Left lung (tissue), 10 donors: ENCODE results near the gene PLEKHF1. TPM values are rescaled to one million over a fixed set of nuclear protein-coding genes. Genes with fewer than 3 reads are reported as not detected.

Experiments used
- ATAC-seq: fragments of 200-7000 bp; cut with Tn5 transposase; one replicate; pipeline ENCODE4 v1.9.1; 2020; ENCODE audit warnings: moderate library complexity
- DNase-seq, 4 donors: peaks; one replicate each; pipeline ENCODE4 v3.0.0-alpha.2; 2013 to 2020
- H3K27ac ChIP-seq, 2 donors: fragments of 200-600 bp; sonication (generic) in 1 of 2; one replicate each; pipeline versions ENCODE4 v1.5.0 to v1.8.0; 2020 to 2021
- H3K27me3 ChIP-seq, 2 donors: fragments of 200-600 bp; sonication (generic) in 1 of 2; one replicate each; pipeline versions ENCODE4 v1.5.0 to v1.8.0; 2020 to 2021
- H3K36me3 ChIP-seq, 2 donors: fragments of 200-600 bp; sonication (generic) in 1 of 2; one replicate each; pipeline versions ENCODE4 v1.5.0 to v1.8.0; 2020 to 2021
- H3K4me1 ChIP-seq, 2 donors: fragments of 200-600 bp; one replicate each; pipeline ENCODE4 v1.8.0; 2021
- H3K4me3 ChIP-seq, 2 donors: fragments of 200-600 bp; sonication (generic) in 1 of 2; one replicate each; pipeline versions ENCODE4 v1.5.0 to v1.8.0; 2020 to 2021; ENCODE audit warnings: mild to moderate bottlenecking in 1 of 2
- H3K9me3 ChIP-seq, 2 donors: fragments of 200-600 bp; sonication (generic) in 1 of 2; one replicate each; pipeline versions ENCODE4 v1.5.0 to v1.8.0; 2020 to 2021
- intact Hi-C, 2 donors: fragments of 100-400 bp; cut with DNase I; formaldehyde crosslinking; loops; one replicate each; pipeline versions ENCODE4 v1.11.2 to v1.14.2; 2022
- polyA plus RNA-seq, 6 donors: library from polyadenylated mRNA; unstranded; fragments of 120-200 nt; gene quantifications; one replicate each; pipeline ENCODE4 v1.2.1, GENCODE V29; 2013; ENCODE audit not compliant: insufficient read length in 6 of 6
- total RNA-seq, 2 donors: library from RNA; stranded (reverse); fragmentation: NEBNext Ultra II Directional; extraction: Animal tissue kit (Norgen Biotek cat#: 25700); gene quantifications; one replicate each; pipeline ENCODE4 v1.2.1, GENCODE V29; 2021
- TF ChIP-seq, protein P1 (sequence below), 2 donors: fragments of 200-600 bp; sonication (generic) in 1 of 2; IDR thresholded peaks; one replicate each; pipeline versions ENCODE4 v1.5.0 to v1.8.0; 2021; ENCODE audit warnings: antibody characterized with exemption in 2 of 2
- donor health status: DM: no; HTN: yes; CAD: no.
- donor health status: DM: no; HTN: no; CAD: no.

Gene PLEKHF1
- total and polyA plus RNA-seq, 8 donors: 1.00 to 8.5 (median 1.2) TPM

DNA sequence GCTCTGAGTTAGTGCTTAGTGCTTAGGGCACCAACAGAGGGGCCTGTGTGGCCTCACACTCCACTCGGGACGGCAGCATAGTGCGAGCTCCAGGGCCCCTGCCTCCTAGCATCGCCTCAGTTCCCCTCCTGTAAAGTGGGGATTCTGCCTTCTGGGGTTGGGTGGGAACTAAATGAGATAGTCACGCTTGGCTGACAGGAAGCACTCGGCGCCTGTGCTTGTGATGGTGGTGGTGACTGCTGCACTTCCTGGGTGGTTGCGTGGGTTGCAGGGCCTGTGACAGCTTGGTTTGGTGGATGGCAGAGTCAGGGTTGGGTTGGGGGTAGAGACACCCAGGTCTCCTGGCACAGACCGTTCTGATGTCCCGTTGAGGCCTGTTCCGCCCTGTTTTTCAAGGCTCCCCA, 7.7 kb downstream of the PLEKHF1 start:
- peaks cover 13 to 78% of the 10 kb centered on the region in 2 donors for H3K4me1 ChIP-seq
- intact Hi-C loops: no loop called here
- no peak for ATAC-seq

DNA sequence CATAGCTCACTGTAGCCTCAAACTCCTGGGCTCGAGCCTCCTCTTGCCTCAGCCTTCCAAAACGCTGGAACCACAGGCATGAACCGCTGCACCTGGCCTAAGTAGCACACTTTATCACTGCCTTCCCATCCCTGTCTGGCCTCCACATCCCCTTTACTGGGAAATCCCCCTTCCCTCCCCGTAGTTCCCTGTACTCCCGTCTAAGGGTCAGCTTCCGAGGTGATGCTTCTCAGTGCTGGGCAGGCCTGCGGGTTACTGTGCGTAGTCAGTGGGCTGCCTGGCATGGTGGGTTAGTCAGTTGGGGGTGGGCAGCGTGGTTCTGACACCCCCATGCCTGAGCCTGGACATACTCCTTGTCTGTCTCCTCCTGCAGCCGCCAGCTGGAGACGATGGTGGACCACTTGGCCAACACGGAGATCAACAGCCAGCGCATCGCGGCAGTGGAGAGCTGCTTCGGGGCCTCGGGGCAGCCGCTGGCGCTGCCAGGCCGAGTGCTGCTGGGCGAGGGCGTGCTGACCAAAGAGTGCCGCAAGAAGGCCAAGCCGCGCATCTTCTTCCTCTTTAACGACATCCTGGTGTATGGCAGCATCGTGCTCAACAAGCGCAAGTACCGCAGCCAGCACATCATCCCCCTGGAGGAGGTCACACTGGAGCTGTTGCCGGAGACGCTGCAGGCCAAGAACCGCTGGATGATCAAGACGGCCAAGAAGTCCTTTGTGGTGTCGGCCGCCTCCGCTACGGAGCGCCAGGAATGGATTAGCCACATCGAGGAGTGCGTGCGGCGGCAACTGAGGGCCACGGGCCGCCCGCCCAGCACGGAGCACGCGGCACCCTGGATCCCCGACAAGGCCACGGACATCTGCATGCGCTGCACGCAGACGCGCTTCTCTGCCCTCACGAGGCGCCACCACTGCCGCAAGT, 8.4 kb downstream of the PLEKHF1 start:
- H3K9me3 ChIP-seq: no peaks in the 10 kb centered on the region
- ATAC-seq (no peak), DNase-seq (peak in 1 of 4 donors; percentile 72)
- H3K4me1 ChIP-seq: peaks cover 20 to 79% of the 10 kb centered on the region in 2 donors
- TF ChIP-seq, protein P1, sequence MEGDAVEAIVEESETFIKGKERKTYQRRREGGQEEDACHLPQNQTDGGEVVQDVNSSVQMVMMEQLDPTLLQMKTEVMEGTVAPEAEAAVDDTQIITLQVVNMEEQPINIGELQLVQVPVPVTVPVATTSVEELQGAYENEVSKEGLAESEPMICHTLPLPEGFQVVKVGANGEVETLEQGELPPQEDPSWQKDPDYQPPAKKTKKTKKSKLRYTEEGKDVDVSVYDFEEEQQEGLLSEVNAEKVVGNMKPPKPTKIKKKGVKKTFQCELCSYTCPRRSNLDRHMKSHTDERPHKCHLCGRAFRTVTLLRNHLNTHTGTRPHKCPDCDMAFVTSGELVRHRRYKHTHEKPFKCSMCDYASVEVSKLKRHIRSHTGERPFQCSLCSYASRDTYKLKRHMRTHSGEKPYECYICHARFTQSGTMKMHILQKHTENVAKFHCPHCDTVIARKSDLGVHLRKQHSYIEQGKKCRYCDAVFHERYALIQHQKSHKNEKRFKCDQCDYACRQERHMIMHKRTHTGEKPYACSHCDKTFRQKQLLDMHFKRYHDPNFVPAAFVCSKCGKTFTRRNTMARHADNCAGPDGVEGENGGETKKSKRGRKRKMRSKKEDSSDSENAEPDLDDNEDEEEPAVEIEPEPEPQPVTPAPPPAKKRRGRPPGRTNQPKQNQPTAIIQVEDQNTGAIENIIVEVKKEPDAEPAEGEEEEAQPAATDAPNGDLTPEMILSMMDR (IDR thresholded peaks at IDR 0.05): no peak
- H3K27me3 ChIP-seq: no peaks in the 10 kb centered on the region
- no peak overlapping the region for H3K27ac ChIP-seq
- no peak overlapping the region for H3K4me3 ChIP-seq
- intact Hi-C loops: no loop called here
- H3K36me3 ChIP-seq: peaks cover 0 to 37% of the 10 kb centered on the region in 2 donors

More for the DNA sequence above, 7.7 kb downstream of the PLEKHF1 start:
- H3K27ac ChIP-seq: no peak overlapping the region
- H3K9me3 ChIP-seq: no peaks in the 10 kb centered on the region
- no peak overlapping the region for H3K4me3 ChIP-seq
- peaks cover 0 to 37% of the 10 kb centered on the region in 2 donors for H3K36me3 ChIP-seq
- H3K27me3 ChIP-seq: no peaks in the 10 kb centered on the region
- TF ChIP-seq, protein P1 (IDR thresholded peaks at IDR 0.05): no peak
- DNase-seq: peak in 2 of 4 donors; percentile 34 to 43

DNA sequence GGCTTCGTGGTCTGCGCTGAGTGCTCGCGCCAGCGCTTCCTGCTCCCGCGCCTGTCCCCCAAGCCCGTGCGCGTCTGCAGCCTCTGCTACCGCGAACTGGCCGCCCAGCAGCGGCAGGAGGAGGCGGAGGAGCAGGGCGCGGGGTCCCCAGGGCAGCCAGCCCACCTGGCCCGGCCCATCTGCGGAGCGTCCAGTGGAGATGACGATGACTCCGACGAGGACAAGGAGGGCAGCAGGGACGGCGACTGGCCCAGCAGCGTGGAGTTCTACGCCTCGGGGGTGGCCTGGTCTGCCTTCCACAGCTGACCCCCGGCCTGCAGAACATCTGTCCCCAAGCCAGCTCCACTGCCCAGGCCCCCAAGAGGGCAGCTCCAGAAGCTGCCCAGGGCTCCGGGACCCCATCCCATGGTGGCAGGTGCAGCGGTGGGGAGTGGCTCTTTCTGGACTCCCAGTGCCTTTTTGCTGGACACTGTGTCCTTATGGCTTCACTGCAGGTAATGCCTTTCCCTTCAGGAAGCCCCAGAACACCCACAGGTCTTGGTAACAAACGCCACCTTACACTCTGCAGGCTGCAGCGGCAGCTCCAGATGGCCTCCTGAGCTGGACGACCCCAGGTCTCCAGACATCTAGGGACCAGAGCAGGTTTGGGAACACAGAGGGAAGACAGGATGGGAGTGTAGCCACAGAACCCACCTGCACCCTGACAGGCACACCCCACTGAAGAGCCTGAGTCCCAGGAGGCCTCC, 9.3 kb downstream of the PLEKHF1 start:
- ATAC-seq: no peak
- Histone ChIP-seq H3K36me3 (peaks cover 0 to 37% of the 10 kb centered on the region in 2 donors), H3K27ac (no peak overlapping the region), H3K27me3 (no peaks in the 10 kb centered on the region), H3K4me1 (peaks cover 25 to 78% of the 10 kb centered on the region in 2 donors), H3K9me3 (no peaks in the 10 kb centered on the region), H3K4me3 (no peak overlapping the region)
- DNase-seq: no peak
- intact Hi-C loops: no loop called here
- TF ChIP-seq, protein P1 (IDR thresholded peaks at IDR 0.05): no peak

DNA sequence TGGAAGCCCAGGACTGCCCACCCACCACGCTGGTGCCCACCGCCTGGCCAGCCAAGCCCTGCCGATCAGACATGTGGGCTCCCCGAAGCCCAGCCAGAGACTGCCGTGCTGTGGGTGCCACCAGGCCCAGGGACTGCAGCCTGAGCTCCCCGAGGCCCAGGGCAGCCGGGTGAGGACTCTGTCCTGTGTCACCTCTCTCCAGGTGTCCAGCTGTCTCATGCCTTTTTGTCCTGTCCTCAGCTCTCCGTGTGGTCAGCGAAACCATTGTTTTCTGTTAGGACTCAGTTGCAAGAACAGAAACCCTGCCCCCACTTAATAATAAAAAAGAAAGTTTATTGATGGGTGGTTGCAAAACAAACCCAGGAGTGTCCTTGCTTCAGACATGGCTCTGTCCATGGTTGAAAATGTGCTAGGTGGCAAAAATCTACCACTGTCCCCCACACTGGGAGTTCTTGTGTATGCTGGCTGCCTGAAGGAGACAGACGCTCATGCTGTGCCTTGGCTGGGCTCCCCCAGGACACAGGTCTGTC, 9.9 kb downstream of the PLEKHF1 start:
- ATAC-seq (no peak), DNase-seq (no peak)
- no peaks in the 10 kb centered on the region for H3K9me3 ChIP-seq
- H3K4me3 ChIP-seq: no peak overlapping the region
- H3K4me1 ChIP-seq: peaks cover 25 to 80% of the 10 kb centered on the region in 2 donors
- H3K27me3 ChIP-seq: no peaks in the 10 kb centered on the region
- TF ChIP-seq, protein P1 (IDR thresholded peaks at IDR 0.05): no peak
- peaks cover 0 to 37% of the 10 kb centered on the region in 2 donors for H3K36me3 ChIP-seq
- intact Hi-C loops: no loop called here
- H3K27ac ChIP-seq: peak overlapping the region in 1 of 2 donors; percentile 13
